ENCODE data around the gene LSP1. TPM values are rescaled to one million over a fixed set of nuclear protein-coding genes. Genes with fewer than 3 reads are reported as not detected.

LSP1 gene
- total RNA-seq, 1 donor from 2014 or later, result 29.5 TPM

GRCh38 chr11:1922481-1923081, 69.7 kb downstream of the LSP1 start:
- DNase-seq (ENCODE audit: extremely low spot score, unreplicated experiment), result no peak
- no peaks in the 10 kb centered on the region for H3K27me3 Mint-ChIP-seq (ENCODE audit: unreplicated experiment)
- H3K27ac Mint-ChIP-seq (ENCODE audit: unreplicated experiment), result no peak overlapping the region
- no peaks in the 10 kb centered on the region for H3K9me3 Mint-ChIP-seq (ENCODE audit: unreplicated experiment)
- H3K4me1 Mint-ChIP-seq (ENCODE audit: unreplicated experiment), result peaks cover 18% of the 10 kb centered on the region
- TF ChIP-seq CTCF (IDR thresholded peaks at IDR 0.05), result no peak
- no peaks in the 10 kb centered on the region for H3K36me3 Mint-ChIP-seq (ENCODE audit: unreplicated experiment)
- H3K4me3 Mint-ChIP-seq (ENCODE audit: unreplicated experiment), result no peak overlapping the region

- no peak overlapping the region for H3K4me3 Mint-ChIP-seq (ENCODE audit: unreplicated experiment)
- DNase-seq (ENCODE audit: extremely low spot score, unreplicated experiment), result no peak
- H3K27ac Mint-ChIP-seq (ENCODE audit: unreplicated experiment), result no peak overlapping the region
- H3K4me1 Mint-ChIP-seq (ENCODE audit: unreplicated experiment), result peaks cover 19% of the 10 kb centered on the region
- no peaks in the 10 kb centered on the region for H3K9me3 Mint-ChIP-seq (ENCODE audit: unreplicated experiment)
- no peaks in the 10 kb centered on the region for H3K36me3 Mint-ChIP-seq (ENCODE audit: unreplicated experiment)
- no peak for TF ChIP-seq CTCF (IDR thresholded peaks at IDR 0.05)
- no peaks in the 10 kb centered on the region for H3K27me3 Mint-ChIP-seq (ENCODE audit: unreplicated experiment)
Observed at GRCh38 chr11:1923201-1923956, 70.5 kb downstream of the LSP1 start.

- no peak overlapping the region for H3K4me3 Mint-ChIP-seq (ENCODE audit: unreplicated experiment)
- H3K36me3 Mint-ChIP-seq (ENCODE audit: unreplicated experiment), result no peaks in the 10 kb centered on the region
- no peak for DNase-seq (ENCODE audit: extremely low spot score, unreplicated experiment)
- no peak for TF ChIP-seq CTCF (IDR thresholded peaks at IDR 0.05)
- no peaks in the 10 kb centered on the region for H3K9me3 Mint-ChIP-seq (ENCODE audit: unreplicated experiment)
- H3K27ac Mint-ChIP-seq (ENCODE audit: unreplicated experiment), result no peak overlapping the region
- H3K27me3 Mint-ChIP-seq (ENCODE audit: unreplicated experiment), result no peaks in the 10 kb centered on the region
- H3K4me1 Mint-ChIP-seq (ENCODE audit: unreplicated experiment), result peaks cover 20% of the 10 kb centered on the region
Observed at GRCh38 chr11:1924181-1924580, 71.3 kb downstream of the LSP1 start.

GRCh38 chr11:1924646-1925372, 71.9 kb downstream of the LSP1 start:
- Mint-ChIP-seq H3K9me3 (ENCODE audit: unreplicated experiment) (no peaks in the 10 kb centered on the region), H3K36me3 (ENCODE audit: unreplicated experiment) (no peaks in the 10 kb centered on the region), H3K4me3 (ENCODE audit: unreplicated experiment) (no peak overlapping the region), H3K27ac (ENCODE audit: unreplicated experiment) (no peak overlapping the region), H3K27me3 (ENCODE audit: unreplicated experiment) (no peaks in the 10 kb centered on the region), H3K4me1 (ENCODE audit: unreplicated experiment) (peaks cover 19% of the 10 kb centered on the region)
- no peak for TF ChIP-seq CTCF (IDR thresholded peaks at IDR 0.05)
- no peak for DNase-seq (ENCODE audit: extremely low spot score, unreplicated experiment)
